ENCODE data around the gene NAMPT. TPM values are rescaled to one million over a fixed set of nuclear protein-coding genes. Genes with fewer than 3 reads are reported as not detected.
A peak's percentile ranks its signal among the peaks of the same experiment; 100 is the strongest.

Gene NAMPT
- total RNA-seq, 2 donors from 2014 or later: 88.6 to 273 TPM

- DNase-seq: peak; percentile 38
- no peaks in the 10 kb centered on the region for H3K4me1 ChIP-seq
- no peak overlapping the region for H3K4me3 ChIP-seq
- no peaks in the 10 kb centered on the region for H3K36me3 ChIP-seq
- peak overlapping the region; percentile 35 for H3K27ac ChIP-seq
- no peaks in the 10 kb centered on the region for H3K27me3 ChIP-seq
- H3K9ac ChIP-seq (ENCODE audit: low read depth in 2 of 2, low read length in 2 of 2): peak overlapping the region in 1 of 2 donors; percentile 55
- H3K9me3 ChIP-seq: no peaks in the 10 kb centered on the region
- intact Hi-C loops (cut with DNase I): no loop called here
- TF ChIP-seq, protein P1, sequence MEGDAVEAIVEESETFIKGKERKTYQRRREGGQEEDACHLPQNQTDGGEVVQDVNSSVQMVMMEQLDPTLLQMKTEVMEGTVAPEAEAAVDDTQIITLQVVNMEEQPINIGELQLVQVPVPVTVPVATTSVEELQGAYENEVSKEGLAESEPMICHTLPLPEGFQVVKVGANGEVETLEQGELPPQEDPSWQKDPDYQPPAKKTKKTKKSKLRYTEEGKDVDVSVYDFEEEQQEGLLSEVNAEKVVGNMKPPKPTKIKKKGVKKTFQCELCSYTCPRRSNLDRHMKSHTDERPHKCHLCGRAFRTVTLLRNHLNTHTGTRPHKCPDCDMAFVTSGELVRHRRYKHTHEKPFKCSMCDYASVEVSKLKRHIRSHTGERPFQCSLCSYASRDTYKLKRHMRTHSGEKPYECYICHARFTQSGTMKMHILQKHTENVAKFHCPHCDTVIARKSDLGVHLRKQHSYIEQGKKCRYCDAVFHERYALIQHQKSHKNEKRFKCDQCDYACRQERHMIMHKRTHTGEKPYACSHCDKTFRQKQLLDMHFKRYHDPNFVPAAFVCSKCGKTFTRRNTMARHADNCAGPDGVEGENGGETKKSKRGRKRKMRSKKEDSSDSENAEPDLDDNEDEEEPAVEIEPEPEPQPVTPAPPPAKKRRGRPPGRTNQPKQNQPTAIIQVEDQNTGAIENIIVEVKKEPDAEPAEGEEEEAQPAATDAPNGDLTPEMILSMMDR (IDR thresholded peaks at IDR 0.05): no peak
These were observed 3.0 kb upstream of the NAMPT start for GRCh38 chr7:106287786-106288185.

DNA sequence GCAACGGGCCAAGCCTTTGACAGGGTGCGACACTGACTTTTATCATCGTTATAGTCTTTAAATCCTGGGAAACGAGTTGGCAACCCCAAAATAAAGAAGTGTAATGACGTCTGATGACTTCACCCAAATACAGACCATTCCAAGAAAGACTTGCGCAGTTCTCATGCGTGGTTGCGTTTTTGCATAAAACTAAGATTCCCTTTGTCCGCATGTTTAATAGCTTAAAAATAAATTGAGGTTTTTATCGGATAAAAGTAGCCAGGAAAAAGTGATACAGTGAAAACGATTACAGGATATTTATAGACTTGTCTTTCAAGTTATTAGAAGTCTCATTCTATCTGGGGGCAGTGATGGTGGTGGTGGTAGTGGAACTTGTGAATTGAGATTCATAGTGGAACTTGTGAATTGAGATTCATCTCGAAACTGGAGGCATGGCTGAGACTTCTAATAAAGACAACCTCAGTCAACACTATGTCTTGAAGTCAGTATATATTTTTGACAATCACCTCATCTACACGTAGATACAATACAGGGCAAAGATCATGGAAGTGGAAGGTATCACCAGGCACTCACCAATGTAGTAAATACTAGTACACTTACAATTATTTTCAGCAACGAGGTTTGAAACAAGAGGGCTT lies 1.2 kb upstream of the NAMPT start:
- Histone ChIP-seq H3K4me1 (no peaks in the 10 kb centered on the region), H3K36me3 (no peaks in the 10 kb centered on the region)

DNA sequence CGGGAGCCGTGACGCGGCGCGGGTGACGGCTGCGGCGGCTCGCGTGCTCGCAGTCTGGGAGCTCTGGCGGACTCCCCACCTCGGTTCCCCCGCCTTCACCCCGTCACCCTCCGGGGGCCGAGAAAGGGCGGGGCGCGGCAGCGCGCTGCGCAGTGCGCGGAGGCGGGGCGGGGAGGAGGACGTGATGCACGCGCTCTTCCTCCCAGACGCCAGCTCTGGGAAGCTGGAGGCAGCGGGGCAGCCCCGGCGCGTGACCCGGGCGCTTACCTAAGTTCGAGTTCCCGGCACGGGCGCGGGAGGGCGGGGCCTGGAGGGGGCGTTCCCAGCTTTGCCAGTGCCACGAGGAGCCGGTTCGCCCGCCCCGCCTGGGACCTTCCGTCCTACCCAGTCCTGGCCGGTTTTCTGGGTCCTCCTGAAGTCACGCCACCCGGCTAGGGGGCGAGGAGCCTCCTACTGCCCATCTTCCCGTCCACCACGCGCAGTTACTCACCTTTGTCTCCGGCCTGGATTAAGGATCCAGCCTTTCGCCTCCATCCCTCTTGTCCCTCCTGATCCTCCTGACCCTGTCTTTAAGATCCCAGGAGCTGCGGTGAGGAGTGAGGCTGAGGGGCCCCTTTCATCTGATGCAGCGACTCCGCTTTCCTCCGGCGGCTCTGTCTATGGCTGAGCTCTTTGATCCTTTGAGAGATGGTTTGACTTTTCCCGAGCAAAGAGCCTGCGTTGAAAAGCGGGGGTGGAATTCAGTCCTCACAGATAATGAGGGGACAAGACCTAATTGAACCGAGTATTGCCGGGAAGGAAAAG lies 470 bp upstream of the NAMPT start:
- no peaks in the 10 kb centered on the region for H3K4me1 ChIP-seq
- H3K9ac ChIP-seq (ENCODE audit: low read depth in 2 of 2, low read length in 2 of 2): peak overlapping the region; percentile 87 to 90
- no peaks in the 10 kb centered on the region for H3K36me3 ChIP-seq
- peak overlapping the region; percentile 68 for H3K4me3 ChIP-seq
- no peaks in the 10 kb centered on the region for H3K9me3 ChIP-seq
- intact Hi-C loops (cut with DNase I): no loop called here
- TF ChIP-seq, protein P1 (IDR thresholded peaks at IDR 0.05): no peak
- H3K27ac ChIP-seq: peak overlapping the region; percentile 92
- DNase-seq: peak; percentile 100
- no peaks in the 10 kb centered on the region for H3K27me3 ChIP-seq

More for the DNA sequence above, 1.2 kb upstream of the NAMPT start:
- peak overlapping the region; percentile 87 to 90 for H3K9ac ChIP-seq (ENCODE audit: low read depth in 2 of 2, low read length in 2 of 2)
- peak overlapping the region; percentile 92 for H3K27ac ChIP-seq
- peak overlapping the region; percentile 68 for H3K4me3 ChIP-seq
- H3K27me3 ChIP-seq: no peaks in the 10 kb centered on the region
- no peaks in the 10 kb centered on the region for H3K9me3 ChIP-seq
- TF ChIP-seq, protein P1 (IDR thresholded peaks at IDR 0.05): no peak
- no peak for DNase-seq
- intact Hi-C loops (cut with DNase I): no loop called here

DNA sequence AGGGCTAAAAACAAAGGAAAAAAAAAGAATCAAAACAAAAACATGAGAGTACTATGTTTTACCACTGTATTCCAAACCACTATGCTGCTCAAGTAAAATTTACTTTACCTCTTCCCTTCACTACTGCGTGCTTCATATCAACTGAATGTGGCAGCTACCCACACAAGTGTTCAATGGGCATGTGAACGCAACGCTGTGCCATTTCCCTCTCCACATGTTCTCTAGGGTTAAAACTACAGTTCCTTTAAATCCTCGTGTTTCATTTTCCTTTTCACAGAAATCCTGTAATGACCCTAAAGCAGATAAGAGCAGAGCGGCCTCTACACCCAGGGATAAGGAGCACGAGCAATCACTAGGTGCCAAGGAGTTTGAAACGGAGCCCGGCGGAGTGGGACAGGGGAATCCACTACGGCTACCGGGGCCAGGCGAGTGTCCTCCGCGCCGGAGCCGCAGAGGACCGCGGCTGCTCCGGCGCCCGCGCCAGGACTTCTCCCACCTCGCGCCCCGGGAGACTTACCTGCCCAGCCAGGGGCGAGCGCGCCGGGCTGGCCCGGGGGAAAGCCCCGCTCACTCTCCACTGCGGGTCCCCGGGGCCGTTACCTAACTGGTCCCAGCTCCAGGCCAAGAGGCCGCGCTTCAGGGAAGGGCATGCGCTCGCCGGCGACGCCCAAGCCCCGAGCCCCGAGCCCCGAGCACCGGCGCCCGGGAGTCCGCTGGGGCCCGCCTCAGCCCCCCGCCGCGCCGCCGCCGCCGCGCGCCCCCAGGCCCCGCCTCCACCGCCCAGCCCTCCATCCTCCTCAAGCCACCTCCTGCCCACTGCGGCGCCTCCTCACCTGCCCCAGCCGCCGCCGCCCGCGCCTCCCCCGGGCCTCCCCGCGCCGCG lies 711 bp downstream of the NAMPT start:
- peak overlapping the region; percentile 92 for H3K27ac ChIP-seq
- peak overlapping the region; percentile 68 for H3K4me3 ChIP-seq
- H3K27me3 ChIP-seq: no peaks in the 10 kb centered on the region
- TF ChIP-seq, protein P1 (IDR thresholded peaks at IDR 0.05): no peak
- intact Hi-C loops (cut with DNase I): no loop called here
- DNase-seq: peak; percentile 66
- no peaks in the 10 kb centered on the region for H3K9me3 ChIP-seq
- no peaks in the 10 kb centered on the region for H3K4me1 ChIP-seq
- peak overlapping the region; percentile 85 to 96 for H3K9ac ChIP-seq (ENCODE audit: low read depth in 2 of 2, low read length in 2 of 2)
- H3K36me3 ChIP-seq: no peaks in the 10 kb centered on the region

- Histone ChIP-seq H3K27me3 (no peaks in the 10 kb centered on the region), H3K27ac (peak overlapping the region; percentile 92), H3K36me3 (no peaks in the 10 kb centered on the region), H3K4me3 (peak overlapping the region; percentile 68), H3K4me1 (no peaks in the 10 kb centered on the region), H3K9me3 (no peaks in the 10 kb centered on the region), H3K9ac (ENCODE audit: low read depth in 2 of 2, low read length in 2 of 2) (peak overlapping the region in 1 of 2 donors; percentile 96)
- TF ChIP-seq, protein P1 (IDR thresholded peaks at IDR 0.05): no peak
- DNase-seq: no peak
- intact Hi-C loops (cut with DNase I): no loop called here
These were observed 1.3 kb downstream of the NAMPT start for GRCh38 chr7:106283501-106283830.
